ENCODE measurements around the gene PLAAT3. TPM values are rescaled to one million over a fixed set of nuclear protein-coding genes. Genes with fewer than 3 reads are reported as not detected.
A peak's percentile ranks its signal among the peaks of the same experiment; 100 is the strongest.

The PLAAT3 gene
- polyA plus RNA-seq, 1 of the 3 experiments (the other 2 are of a cell fraction), result 44.0 TPM

- TF ChIP-seq MAX (IDR thresholded peaks at IDR 0.05; ENCODE audit: low read depth) (no peak), CTCF (IDR thresholded peaks at IDR 0.05) (no peak), TCF12 (IDR thresholded peaks at IDR 0.05) (no peak), MEF2A (IDR thresholded peaks at IDR 0.05; ENCODE audit: borderline replicate concordance, low read depth) (no peak), TEAD4 (IDR thresholded peaks at IDR 0.05; ENCODE audit: borderline replicate concordance, insufficient read depth) (no peak), EP300 (IDR thresholded peaks at IDR 0.05; ENCODE audit: borderline replicate concordance in 1 of 2, low read depth in 1 of 2, low read length in 1 of 2) (no peak), ELF1 (IDR thresholded peaks at IDR 0.05) (no peak), SMC3 (IDR thresholded peaks at IDR 0.05; ENCODE audit: low read depth, low read length) (no peak)
- TF ChIP-seq, protein P1, sequence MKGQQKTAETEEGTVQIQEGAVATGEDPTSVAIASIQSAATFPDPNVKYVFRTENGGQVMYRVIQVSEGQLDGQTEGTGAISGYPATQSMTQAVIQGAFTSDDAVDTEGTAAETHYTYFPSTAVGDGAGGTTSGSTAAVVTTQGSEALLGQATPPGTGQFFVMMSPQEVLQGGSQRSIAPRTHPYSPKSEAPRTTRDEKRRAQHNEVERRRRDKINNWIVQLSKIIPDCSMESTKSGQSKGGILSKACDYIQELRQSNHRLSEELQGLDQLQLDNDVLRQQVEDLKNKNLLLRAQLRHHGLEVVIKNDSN (IDR thresholded peaks at IDR 0.05; ENCODE audit: borderline replicate concordance, low read depth), result no peak
These were observed 59.4 kb downstream of the PLAAT3 start (continued) for GRCh38 chr11:63554877-63555223.

DNA sequence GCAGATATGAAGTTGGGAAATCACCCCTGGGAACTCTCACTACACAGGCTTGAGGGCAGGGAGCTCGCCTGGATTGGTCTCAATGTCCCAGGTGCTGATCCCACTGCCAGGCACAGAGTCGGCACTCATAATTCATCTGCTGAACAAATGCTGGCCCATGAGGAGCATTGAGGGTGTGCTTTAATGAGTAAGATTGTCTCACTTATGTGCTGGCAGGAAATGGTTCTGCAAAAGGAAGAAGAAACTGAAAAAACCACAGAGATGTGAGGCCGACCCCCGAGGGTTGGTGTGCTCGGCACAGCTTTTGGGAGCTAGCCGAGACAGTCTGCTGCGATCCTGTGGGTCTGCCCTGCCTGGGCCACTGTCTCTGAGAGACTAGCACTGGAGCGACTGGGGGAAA, 60.5 kb downstream of the PLAAT3 start:
- Histone ChIP-seq H4K20me1 (ENCODE audit: insufficient read depth) (no peaks in the 10 kb centered on the region), H3K27ac (ENCODE audit: low read depth in 2 of 2, low read length in 1 of 2) (no peak overlapping the region), H3K4me1 (ENCODE audit: control insufficient read depth in 1 of 2, insufficient read depth in 2 of 2, low read depth in 1 of 2, low read length in 1 of 2) (no peaks in the 10 kb centered on the region), H3K27me3 (ENCODE audit: insufficient read depth) (no peaks in the 10 kb centered on the region), H3K36me3 (replicated peaks in 1 of 2; ENCODE audit: control insufficient read depth in 1 of 2, insufficient read depth in 2 of 2, low read length in 1 of 2) (no peaks in the 10 kb centered on the region), H2AFZ (ENCODE audit: low read depth) (0 out of 2 replicates have a peak overlapping the region, but pooled peaks have one; percentile 46), H3K9ac (no peak overlapping the region), H3K4me2 (no peak overlapping the region), H3F3A (replicated peaks; ENCODE audit: insufficient read depth) (no peaks in the 10 kb centered on the region), H3K4me3 (ENCODE audit: low read depth in 2 of 2, low read length in 1 of 2) (no peak overlapping the region), H3K9me2 (no peaks in the 10 kb centered on the region), H3K9me3 (no peaks in the 10 kb centered on the region), H3K79me2 (ENCODE audit: insufficient read depth) (no peaks in the 10 kb centered on the region)
- ChIA-PET POLR2A (no interaction called here), CTCF (no interaction called here)
- TF ChIP-seq ELF1 (IDR thresholded peaks at IDR 0.05) (no peak), NRF1 (IDR thresholded peaks at IDR 0.05; ENCODE audit: low read depth, low read length) (no peak), NFIC (IDR thresholded peaks at IDR 0.05; ENCODE audit: borderline replicate concordance) (no peak), POLR2AphosphoS5 (IDR thresholded peaks at IDR 0.05; ENCODE audit: low read depth, low read length) (no peak), JUND (IDR thresholded peaks at IDR 0.05) (no peak), EP300 (IDR thresholded peaks at IDR 0.05; ENCODE audit: borderline replicate concordance in 1 of 2, low read depth in 1 of 2, low read length in 1 of 2) (no peak), MAX (IDR thresholded peaks at IDR 0.05; ENCODE audit: low read depth) (no peak), FOXM1 (IDR thresholded peaks at IDR 0.05; ENCODE audit: low read depth) (no peak), TEAD4 (IDR thresholded peaks at IDR 0.05; ENCODE audit: borderline replicate concordance, insufficient read depth) (no peak), SIN3A (IDR thresholded peaks at IDR 0.05; ENCODE audit: borderline replicate concordance, low read depth, low read length) (no peak), CTCF (IDR thresholded peaks at IDR 0.05) (no peak)
- TF ChIP-seq, protein P2, sequence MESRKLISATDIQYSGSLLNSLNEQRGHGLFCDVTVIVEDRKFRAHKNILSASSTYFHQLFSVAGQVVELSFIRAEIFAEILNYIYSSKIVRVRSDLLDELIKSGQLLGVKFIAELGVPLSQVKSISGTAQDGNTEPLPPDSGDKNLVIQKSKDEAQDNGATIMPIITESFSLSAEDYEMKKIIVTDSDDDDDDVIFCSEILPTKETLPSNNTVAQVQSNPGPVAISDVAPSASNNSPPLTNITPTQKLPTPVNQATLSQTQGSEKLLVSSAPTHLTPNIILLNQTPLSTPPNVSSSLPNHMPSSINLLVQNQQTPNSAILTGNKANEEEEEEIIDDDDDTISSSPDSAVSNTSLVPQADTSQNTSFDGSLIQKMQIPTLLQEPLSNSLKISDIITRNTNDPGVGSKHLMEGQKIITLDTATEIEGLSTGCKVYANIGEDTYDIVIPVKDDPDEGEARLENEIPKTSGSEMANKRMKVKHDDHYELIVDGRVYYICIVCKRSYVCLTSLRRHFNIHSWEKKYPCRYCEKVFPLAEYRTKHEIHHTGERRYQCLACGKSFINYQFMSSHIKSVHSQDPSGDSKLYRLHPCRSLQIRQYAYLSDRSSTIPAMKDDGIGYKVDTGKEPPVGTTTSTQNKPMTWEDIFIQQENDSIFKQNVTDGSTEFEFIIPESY (IDR thresholded peaks at IDR 0.05; ENCODE audit: borderline replicate concordance, low read depth), result no peak
- TF ChIP-seq, protein P1 (IDR thresholded peaks at IDR 0.05; ENCODE audit: borderline replicate concordance, low read depth), result no peak
- DNase-seq, result no peak
- WGBS (ENCODE audit: low lambda C conversion rate), result 83% methylated on average over 7 of the region's 8 CpGs
